Measurements from ENCODE around the gene SOBP.

SOBP gene

GRCh38 chr6:107606407-107606806 is 116.5 kb downstream of the SOBP start:
- Histone ChIP-seq H3K27me3 (ENCODE audit: insufficient read depth, low read depth) (no peaks in the 10 kb centered on the region), H3K9ac (no peak overlapping the region), H4K20me1 (ENCODE audit: insufficient read depth) (no peaks in the 10 kb centered on the region), H3K79me2 (ENCODE audit: insufficient read depth, low read depth) (no peaks in the 10 kb centered on the region), H2AFZ (ENCODE audit: low read depth) (no peak overlapping the region), H3K36me3 (ENCODE audit: insufficient read depth) (no peaks in the 10 kb centered on the region), H3K4me3 (IDR thresholded peaks at IDR 0.05; ENCODE audit: insufficient read depth, low read depth, low read length) (no peak overlapping the region), H3K4me1 (ENCODE audit: low read depth, poor library complexity, severe bottlenecking) (no peaks in the 10 kb centered on the region), H3K4me2 (no peak overlapping the region), H3K27ac (no peak overlapping the region)
- no peak for TF ChIP-seq CTCF (conservative IDR thresholded peaks at IDR 0.05; ENCODE audit: low read depth, low read length)

DNA sequence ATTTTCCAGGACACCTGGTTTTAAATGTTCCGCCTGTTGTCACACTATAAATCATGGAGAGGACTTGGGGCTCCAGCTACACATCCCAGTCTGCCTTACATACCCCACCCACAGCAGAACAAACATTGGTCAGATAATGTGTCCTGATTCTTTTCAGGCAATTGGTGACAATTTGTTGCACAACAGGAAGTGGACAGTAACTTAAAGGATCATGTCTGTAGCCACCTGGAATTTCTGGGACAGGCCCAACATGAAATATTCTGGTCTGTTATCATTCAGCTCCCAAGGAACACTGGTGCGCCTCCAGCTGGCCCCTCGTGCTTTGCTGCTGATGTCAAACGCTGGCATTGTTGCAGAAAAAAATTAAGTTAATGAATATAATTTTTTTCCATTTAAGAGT is 117.2 kb downstream of the SOBP start:
- Histone ChIP-seq H3K27me3 (ENCODE audit: insufficient read depth, low read depth) (no peaks in the 10 kb centered on the region), H3K9ac (no peak overlapping the region), H4K20me1 (ENCODE audit: insufficient read depth) (no peaks in the 10 kb centered on the region), H3K36me3 (ENCODE audit: insufficient read depth) (no peaks in the 10 kb centered on the region), H2AFZ (ENCODE audit: low read depth) (no peak overlapping the region), H3K27ac (no peak overlapping the region), H3K79me2 (ENCODE audit: insufficient read depth, low read depth) (no peaks in the 10 kb centered on the region), H3K4me2 (no peak overlapping the region), H3K4me1 (ENCODE audit: low read depth, poor library complexity, severe bottlenecking) (no peaks in the 10 kb centered on the region), H3K4me3 (IDR thresholded peaks at IDR 0.05; ENCODE audit: insufficient read depth, low read depth, low read length) (no peak overlapping the region)
- TF ChIP-seq CTCF (conservative IDR thresholded peaks at IDR 0.05; ENCODE audit: low read depth, low read length), result no peak

DNA sequence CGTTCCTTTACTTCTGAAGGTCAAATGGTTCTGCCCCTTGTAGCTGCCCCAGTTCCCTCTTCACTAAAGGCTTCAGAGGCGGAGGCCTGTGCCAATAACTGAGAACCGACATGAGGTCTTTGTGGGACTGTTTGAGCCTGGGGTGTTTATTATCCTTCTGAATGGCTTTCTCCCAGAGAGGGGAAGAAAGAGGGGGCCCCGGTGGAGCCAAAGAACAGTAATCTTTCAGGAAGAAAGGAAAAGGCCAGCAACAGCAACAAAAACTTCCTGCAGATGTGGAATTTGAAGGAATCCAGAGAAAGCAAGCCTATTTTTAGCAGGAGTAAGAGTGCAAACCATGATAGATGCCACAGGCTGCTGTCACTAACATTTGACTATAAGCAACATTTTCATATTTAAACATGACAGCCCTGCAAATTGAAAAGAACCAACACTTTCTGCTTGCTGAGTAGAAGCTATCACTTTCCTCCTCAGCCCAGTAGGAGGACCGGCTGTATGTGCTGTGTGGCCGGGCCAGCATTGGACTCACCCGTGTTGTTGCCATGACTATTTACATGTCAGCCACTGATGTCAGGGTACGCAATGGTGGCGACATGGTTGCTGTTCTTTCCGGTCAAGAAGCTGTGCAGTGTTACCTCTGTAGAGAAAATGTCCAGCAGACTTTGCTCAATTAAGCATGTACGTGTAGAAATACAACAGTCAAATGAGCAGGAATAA is 121.3 kb downstream of the SOBP start:
- peaks cover under 1% of the 10 kb centered on the region for H3K4me1 ChIP-seq (ENCODE audit: low read depth, poor library complexity, severe bottlenecking)
- no peaks in the 10 kb centered on the region for H3K27me3 ChIP-seq (ENCODE audit: insufficient read depth, low read depth)
- H3K79me2 ChIP-seq (ENCODE audit: insufficient read depth, low read depth), result no peaks in the 10 kb centered on the region
- no peak for TF ChIP-seq CTCF (conservative IDR thresholded peaks at IDR 0.05; ENCODE audit: low read depth, low read length)
- H4K20me1 ChIP-seq (ENCODE audit: insufficient read depth), result no peaks in the 10 kb centered on the region
- H3K9ac ChIP-seq, result no peak overlapping the region
- no peak overlapping the region for H2AFZ ChIP-seq (ENCODE audit: low read depth)
- H3K4me3 ChIP-seq (IDR thresholded peaks at IDR 0.05; ENCODE audit: insufficient read depth, low read depth, low read length), result no peak overlapping the region
- H3K27ac ChIP-seq, result no peak overlapping the region
- no peaks in the 10 kb centered on the region for H3K36me3 ChIP-seq (ENCODE audit: insufficient read depth)
- H3K4me2 ChIP-seq, result no peak overlapping the region

GRCh38 chr6:107612762-107613415 is 123.0 kb downstream of the SOBP start:
- Histone ChIP-seq H3K9ac (no peak overlapping the region), H2AFZ (ENCODE audit: low read depth) (no peak overlapping the region), H4K20me1 (ENCODE audit: insufficient read depth) (no peaks in the 10 kb centered on the region), H3K4me2 (no peak overlapping the region), H3K4me1 (ENCODE audit: low read depth, poor library complexity, severe bottlenecking) (peaks cover 15% of the 10 kb centered on the region), H3K27me3 (ENCODE audit: insufficient read depth, low read depth) (no peaks in the 10 kb centered on the region), H3K36me3 (ENCODE audit: insufficient read depth) (no peaks in the 10 kb centered on the region), H3K4me3 (IDR thresholded peaks at IDR 0.05; ENCODE audit: insufficient read depth, low read depth, low read length) (no peak overlapping the region), H3K27ac (no peak overlapping the region), H3K79me2 (ENCODE audit: insufficient read depth, low read depth) (no peaks in the 10 kb centered on the region)
- TF ChIP-seq CTCF (conservative IDR thresholded peaks at IDR 0.05; ENCODE audit: low read depth, low read length), result no peak

Measured in KMS-11 (cell line).